HCT116 (cell line): ENCODE data around the gene SEMG1. TPM values are rescaled to one million over a fixed set of nuclear protein-coding genes. Genes with fewer than 3 reads are reported as not detected.

Source experiments
- ATAC-seq: fragments of 200-7000 bp; cut with Tn5 transposase; 2 replicates; pipeline ENCODE4 v1.9.1; 2020; ENCODE audit warnings: mild to moderate bottlenecking, moderate library complexity
- BruUV-seq: library from RNA; stranded (reverse); fragments of 400-500 nt; replicated peaks from 2 replicates; lab custom pipeline; 2021; lab: Mats Ljungman, UMichigan
- CTCF ChIA-PET: fragments of 300-600 bp; sonication (Branson Sonifier 250); formaldehyde crosslinking; loops from one replicate; lab custom pipeline; 2021; ENCODE audit warnings: antibody characterized with exemption; lab: Charles Lee
- POLR2A ChIA-PET: fragments of 300-600, 350-600 bp; sonication (Branson Sonifier 250); formaldehyde crosslinking; loops from one replicate; lab custom pipeline; 2021; ENCODE audit warnings: antibody characterized with exemption; lab: Charles Lee
- RAD21 ChIA-PET, 2 experiments: fragments of 300-600 bp; sonication (Branson Sonifier 250); formaldehyde crosslinking; loops; one replicate each; lab custom pipeline; 2023; ENCODE audit warnings: low total read pairs in 2 of 2; ENCODE audit not compliant: uncharacterized antibody in 2 of 2, unreplicated experiment in 2 of 2, low non-redundant PET in 1 of 2; lab: Charles Lee
- DNase-seq: peaks from one replicate; pipeline ENCODE4 v3.0.0-alpha.2; 2010; ENCODE audit warnings: low read depth, low spot score
- H2AFZ ChIP-seq: fragments of 200-600 bp; shearing (Covaris generic), sonication (generic); 2 replicates; pipeline ENCODE4 v1.6.1; 2017; ENCODE audit warnings: low read depth, mixed run types, mixed read lengths, antibody characterized with exemption, low read length; ENCODE audit not compliant: poor library complexity, severe bottlenecking
- H3K27ac ChIP-seq: 2 replicates; pipeline ENCODE4 v1.5.1; 2012; ENCODE audit warnings: low read depth, low read length
- H3K27me3 ChIP-seq: fragments of 200-600 bp; sonication (generic); 2 replicates; pipeline ENCODE4 v1.6.1; 2016; ENCODE audit warnings: mixed run types, low read length, mixed read lengths; ENCODE audit not compliant: insufficient read depth
- H3K36me3 ChIP-seq, 2 experiments: fragments of 200-500 bp in 1 of 2; fragments of 200-600 bp in 1 of 2; sonication (Bioruptor generic) in 1 of 2; sonication (generic) in 1 of 2; 2 replicates each; pipeline versions ENCODE4 v1.5.1 to v1.6.1; 2014 to 2016; ENCODE audit warnings: low read length in 2 of 2, inconsistent platforms in 1 of 2, mixed read lengths in 1 of 2, mixed run types in 1 of 2; ENCODE audit not compliant: insufficient read depth in 2 of 2, control insufficient read depth in 1 of 2
- H3K4me1 ChIP-seq, 2 experiments: fragments of 200-600 bp in 1 of 2; sonication (generic) in 1 of 2; 2 replicates each; pipeline versions ENCODE4 v1.5.1 to v1.6.1; 2012 to 2017; ENCODE audit warnings: low read length in 2 of 2, inconsistent platforms in 1 of 2, mild to moderate bottlenecking in 1 of 2, mixed read lengths in 1 of 2, mixed run types in 1 of 2, moderate library complexity in 1 of 2; ENCODE audit not compliant: insufficient read depth in 2 of 2, control insufficient read depth in 1 of 2
- H3K4me2 ChIP-seq: fragments of 200-600 bp; sonication (generic); 2 replicates; pipeline ENCODE4 v1.6.1; 2017; ENCODE audit warnings: mixed run types, low read length, mixed read lengths
- H3K4me3 ChIP-seq, 2 experiments: fragments of 200-600 bp in 1 of 2; sonication (generic) in 1 of 2; replicated peaks in 1 of 2; 2 replicates each; pipeline ENCODE4 v1.5.1; 2011 to 2016; ENCODE audit warnings: low read length in 2 of 2, control low read depth in 1 of 2, low read depth in 1 of 2, mild to moderate bottlenecking in 1 of 2, mixed read lengths in 1 of 2, mixed run types in 1 of 2
- H3K79me2 ChIP-seq: fragments of 200-600 bp; sonication (generic); 2 replicates; pipeline ENCODE4 v1.6.1; 2017; ENCODE audit warnings: mild to moderate bottlenecking, mixed run types, low read length, moderate library complexity, mixed read lengths; ENCODE audit not compliant: insufficient read depth
- H3K9ac ChIP-seq: fragments of 200-600 bp; sonication (generic); 2 replicates; pipeline ENCODE4 v1.6.1; 2016; ENCODE audit warnings: low read length, mixed read lengths
- H3K9me2 ChIP-seq: fragments of 200-600 bp; sonication (generic), shearing (Covaris generic); 2 replicates; pipeline ENCODE4 v1.6.1; 2017; ENCODE audit warnings: mixed run types, mild to moderate bottlenecking, moderate library complexity; ENCODE audit not compliant: insufficient read depth
- H3K9me3 ChIP-seq, 2 experiments: fragments of 200-500 bp in 1 of 2; fragments of 200-600 bp in 1 of 2; sonication (Bioruptor generic) in 1 of 2; sonication (generic) in 1 of 2; 2 replicates each; pipeline ENCODE4 v1.6.1; 2014 to 2017; ENCODE audit warnings: low read length in 2 of 2, mixed read lengths in 2 of 2, inconsistent platforms in 1 of 2, low read depth in 1 of 2, mild to moderate bottlenecking in 1 of 2, mixed run types in 1 of 2, moderate library complexity in 1 of 2; ENCODE audit not compliant: control insufficient read depth in 1 of 2, insufficient read depth in 1 of 2
- H4K20me1 ChIP-seq: fragments of 200-600 bp; sonication (generic), shearing (Covaris generic); 2 replicates; pipeline ENCODE4 v1.6.1; 2017; ENCODE audit warnings: mixed run types, mild to moderate bottlenecking, moderate library complexity; ENCODE audit not compliant: insufficient read depth
- ATF3 ChIP-seq: IDR thresholded peaks from 2 replicates; pipeline ENCODE4 v1.6.1; 2012
- CBX3 ChIP-seq: IDR thresholded peaks from 2 replicates; pipeline ENCODE4 v1.6.1; 2012; ENCODE audit warnings: low read depth
- ELF1 ChIP-seq: IDR thresholded peaks from 2 replicates; pipeline ENCODE4 v1.6.1; 2012; ENCODE audit warnings: low read depth, borderline replicate concordance
- EZH2 ChIP-seq: fragments of 200-600 bp; sonication (generic); IDR thresholded peaks from 2 replicates; pipeline ENCODE4 v1.6.1; 2017; ENCODE audit warnings: antibody characterized with exemption, mixed run types
- EZH2phosphoT487 ChIP-seq: fragments of 200-600 bp; IDR thresholded peaks from 2 replicates; pipeline ENCODE4 v1.6.1; 2018; ENCODE audit warnings: antibody characterized with exemption, borderline replicate concordance
- JUND ChIP-seq: IDR thresholded peaks from 2 replicates; pipeline ENCODE4 v1.6.1; 2012
- POLR2A ChIP-seq: IDR thresholded peaks from 2 replicates; pipeline ENCODE4 v1.7.0; 2011; ENCODE audit warnings: borderline replicate concordance; ENCODE audit not compliant: insufficient read depth, insufficient read length; ENCODE audit errors: extremely low read depth
- RAD21 ChIP-seq: IDR thresholded peaks from 2 replicates; pipeline ENCODE4 v1.6.1; 2012; ENCODE audit warnings: low read depth, mild to moderate bottlenecking
- REST ChIP-seq: IDR thresholded peaks from 2 replicates; pipeline ENCODE4 v1.6.1; 2012; ENCODE audit warnings: low read depth
- SRF ChIP-seq: IDR thresholded peaks from 2 replicates; pipeline ENCODE4 v1.6.1; 2012; ENCODE audit warnings: low read depth
- ZBTB33 ChIP-seq: IDR thresholded peaks from 2 replicates; pipeline ENCODE4 v1.6.1; 2011; ENCODE audit warnings: mild to moderate bottlenecking, low read length, moderate library complexity; ENCODE audit not compliant: insufficient replicate concordance; ENCODE audit errors: extremely low read depth
- intact Hi-C: fragments of 100-400 bp; cut with micrococcal nuclease; formaldehyde crosslinking; loops from 2 replicates; pipeline ENCODE4 v1.10.0; 2022
- total RNA-seq: library from RNA; stranded (reverse); gene quantifications from one replicate; pipeline ENCODE4 v1.2.1, GENCODE V29; 2021; ENCODE audit not compliant: unreplicated experiment

SEMG1 gene
- total RNA-seq, 1 experiment from 2014 or later, result not detected

- no peak overlapping the region for H3K27ac ChIP-seq
- no TSS peak for BruUV-seq
- H3K4me2 ChIP-seq, result no peak overlapping the region
- H3K9me3 ChIP-seq, result no peaks in the 10 kb centered on the region
- intact Hi-C loops, result no loop called here
- H3K9ac ChIP-seq, result no peak overlapping the region
- peaks cover 10 to 11% of the 10 kb centered on the region in 2 experiments; a peak in 2 of 4 replicates for H3K4me1 ChIP-seq
- H3K79me2 ChIP-seq, result no peaks in the 10 kb centered on the region
- CTCF ChIA-PET, result no interaction called here
- H4K20me1 ChIP-seq, result no peaks in the 10 kb centered on the region
- no peak for DNase-seq
- no peaks in the 10 kb centered on the region for H3K27me3 ChIP-seq
- no peak for ATAC-seq
- H2AFZ ChIP-seq, result no peak overlapping the region
- POLR2A ChIA-PET, result no interaction called here
- H3K4me3 ChIP-seq, result no peak overlapping the region
- H3K36me3 ChIP-seq, result no peaks in the 10 kb centered on the region
- no peaks in the 10 kb centered on the region for H3K9me2 ChIP-seq
- TF ChIP-seq CBX3 (no peak), EZH2phosphoT487 (no peak), RAD21 (no peak)
- RAD21 ChIA-PET, result no interaction called here
These were observed 50.9 kb downstream of the SEMG1 start for GRCh38 chr20:45257711-45258110.

DNA sequence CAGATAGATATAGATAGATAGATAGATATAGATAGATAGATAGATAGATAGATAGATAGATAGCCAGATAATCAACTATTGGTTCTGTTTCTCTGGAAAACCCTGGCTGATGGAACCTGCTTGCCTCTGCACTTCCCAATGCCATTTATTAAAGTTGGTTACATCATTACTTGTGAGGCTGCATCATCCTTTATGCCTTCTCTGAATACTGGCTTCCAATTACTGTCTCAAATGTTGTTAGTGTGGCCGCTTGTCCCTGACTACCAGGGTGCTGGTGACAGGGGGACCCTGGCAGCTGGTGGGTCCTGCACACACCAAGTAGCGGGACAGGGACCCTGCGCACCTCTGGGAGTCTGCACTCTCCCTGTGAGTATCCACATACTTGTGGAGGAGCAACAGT is 51.4 kb downstream of the SEMG1 start:
- ChIA-PET CTCF (no interaction called here), POLR2A (no interaction called here), RAD21 (no interaction called here)
- H3K9me2 ChIP-seq, result no peaks in the 10 kb centered on the region
- H3K27me3 ChIP-seq, result no peaks in the 10 kb centered on the region
- H3K9ac ChIP-seq, result no peak overlapping the region
- no TSS peak for BruUV-seq
- no peak for ATAC-seq
- no peaks in the 10 kb centered on the region for H3K9me3 ChIP-seq
- H3K4me1 ChIP-seq, result peaks cover 10 to 11% of the 10 kb centered on the region in 2 experiments; a peak in 2 of 4 replicates
- H3K79me2 ChIP-seq, result no peaks in the 10 kb centered on the region
- H4K20me1 ChIP-seq, result no peaks in the 10 kb centered on the region
- H3K4me3 ChIP-seq, result no peak overlapping the region
- no peak overlapping the region for H3K27ac ChIP-seq
- no peaks in the 10 kb centered on the region for H3K36me3 ChIP-seq
- intact Hi-C loops, result no loop called here
- TF ChIP-seq ATF3, result no peak
- no peak for TF ChIP-seq EZH2phosphoT487
- TF ChIP-seq ZBTB33, result no peak
- no peak for TF ChIP-seq POLR2A
- TF ChIP-seq ELF1, result no peak
- no peak for TF ChIP-seq EZH2
- TF ChIP-seq REST, result no peak
- TF ChIP-seq JUND, result no peak
- TF ChIP-seq SRF, result no peak
- no peak overlapping the region for H2AFZ ChIP-seq
- no peak for DNase-seq
- H3K4me2 ChIP-seq, result no peak overlapping the region
